ENCODE data around the gene RERE. TPM values are rescaled to one million over a fixed set of nuclear protein-coding genes. Genes with fewer than 3 reads are reported as not detected.

The RERE gene
- total RNA-seq, 1 donor from 2014 or later = 80.3 TPM

DNA sequence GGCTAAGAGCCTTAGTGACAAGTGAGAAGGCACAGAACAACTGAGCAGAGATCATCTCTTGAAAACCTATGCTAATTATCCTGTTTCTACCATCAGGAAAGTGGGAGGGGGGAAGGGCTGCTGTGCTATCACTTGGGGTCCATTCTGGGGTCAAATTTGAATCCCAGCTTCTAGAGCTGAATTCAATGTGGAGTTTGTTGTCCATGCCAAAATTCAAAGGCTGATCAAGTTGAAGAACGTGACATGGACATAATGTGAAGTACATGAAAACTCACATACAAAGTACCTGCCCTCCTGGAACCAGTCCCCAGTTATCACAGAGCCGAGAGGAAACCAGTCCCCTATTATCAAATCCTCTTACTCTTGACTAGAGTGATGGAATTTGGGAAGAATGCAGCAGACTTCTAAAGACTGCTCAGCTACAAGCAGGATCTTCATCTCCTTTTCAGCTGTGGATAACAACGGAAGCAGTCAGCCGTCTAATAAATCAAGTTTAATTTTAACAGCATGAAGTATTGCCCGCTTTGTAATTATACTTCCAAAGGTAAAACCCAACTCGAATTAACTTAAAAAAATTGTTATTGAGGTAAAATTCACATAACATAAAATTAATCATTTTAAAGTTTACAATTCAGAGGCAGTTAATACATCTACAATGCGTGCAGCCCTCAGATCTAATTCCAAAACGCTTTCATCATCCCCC, 421.2 kb downstream of the RERE start:
- Histone ChIP-seq H3K9me3 (no peaks in the 10 kb centered on the region), H3K4me3 (peak overlapping the region in 1 of 2 donors; percentile 5), H3K36me3 (no peaks in the 10 kb centered on the region), H3K27me3 (no peaks in the 10 kb centered on the region), H3K4me1 (peaks cover 69% of the 10 kb centered on the region), H3K27ac (peak overlapping the region; percentile 49)
- intact Hi-C loops (cut with DNase I) = no loop called here
- no peak for TF ChIP-seq POLR2AphosphoS5 (IDR thresholded peaks at IDR 0.05; ENCODE audit: insufficient read depth in 1 of 2, low read depth in 1 of 2)
- TF ChIP-seq, protein P1, sequence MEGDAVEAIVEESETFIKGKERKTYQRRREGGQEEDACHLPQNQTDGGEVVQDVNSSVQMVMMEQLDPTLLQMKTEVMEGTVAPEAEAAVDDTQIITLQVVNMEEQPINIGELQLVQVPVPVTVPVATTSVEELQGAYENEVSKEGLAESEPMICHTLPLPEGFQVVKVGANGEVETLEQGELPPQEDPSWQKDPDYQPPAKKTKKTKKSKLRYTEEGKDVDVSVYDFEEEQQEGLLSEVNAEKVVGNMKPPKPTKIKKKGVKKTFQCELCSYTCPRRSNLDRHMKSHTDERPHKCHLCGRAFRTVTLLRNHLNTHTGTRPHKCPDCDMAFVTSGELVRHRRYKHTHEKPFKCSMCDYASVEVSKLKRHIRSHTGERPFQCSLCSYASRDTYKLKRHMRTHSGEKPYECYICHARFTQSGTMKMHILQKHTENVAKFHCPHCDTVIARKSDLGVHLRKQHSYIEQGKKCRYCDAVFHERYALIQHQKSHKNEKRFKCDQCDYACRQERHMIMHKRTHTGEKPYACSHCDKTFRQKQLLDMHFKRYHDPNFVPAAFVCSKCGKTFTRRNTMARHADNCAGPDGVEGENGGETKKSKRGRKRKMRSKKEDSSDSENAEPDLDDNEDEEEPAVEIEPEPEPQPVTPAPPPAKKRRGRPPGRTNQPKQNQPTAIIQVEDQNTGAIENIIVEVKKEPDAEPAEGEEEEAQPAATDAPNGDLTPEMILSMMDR (IDR thresholded peaks at IDR 0.05) = no peak
- TF ChIP-seq POLR2A (IDR thresholded peaks at IDR 0.05) = no peak
- DNase-seq (ENCODE audit: extremely low spot score in 2 of 2) = peak in 1 of 2 donors; percentile 52

DNA sequence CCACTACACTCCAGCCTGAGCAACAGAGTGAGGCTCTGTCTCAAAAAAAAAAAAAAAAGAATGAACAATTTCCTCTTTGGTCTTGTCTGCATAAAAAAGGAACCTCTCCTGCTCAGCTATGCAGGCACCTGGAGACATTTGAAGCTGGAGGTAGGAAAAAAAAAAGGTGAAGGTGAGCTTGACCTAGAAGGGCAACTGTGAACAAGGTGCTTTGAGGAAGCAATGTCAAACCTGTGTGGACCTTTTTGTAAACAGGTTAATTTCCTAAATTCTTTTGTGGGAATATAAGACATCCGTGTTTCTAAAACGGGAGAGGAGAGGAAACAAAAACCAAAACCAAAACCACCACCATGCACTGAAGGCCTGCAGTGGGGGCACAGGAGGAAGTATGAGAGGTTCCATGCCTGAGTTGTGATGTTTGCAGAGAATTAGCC, 422.0 kb downstream of the RERE start:
- Histone ChIP-seq H3K4me1 (peaks cover 77% of the 10 kb centered on the region), H3K4me3 (peak overlapping the region in 1 of 2 donors; percentile 5), H3K36me3 (no peaks in the 10 kb centered on the region), H3K27ac (peak overlapping the region; percentile 49), H3K9me3 (no peaks in the 10 kb centered on the region), H3K27me3 (no peaks in the 10 kb centered on the region)
- DNase-seq (ENCODE audit: extremely low spot score in 2 of 2) = no peak
- TF ChIP-seq, protein P1 (IDR thresholded peaks at IDR 0.05) = no peak
- intact Hi-C loops (cut with DNase I) = no loop called here

DNA sequence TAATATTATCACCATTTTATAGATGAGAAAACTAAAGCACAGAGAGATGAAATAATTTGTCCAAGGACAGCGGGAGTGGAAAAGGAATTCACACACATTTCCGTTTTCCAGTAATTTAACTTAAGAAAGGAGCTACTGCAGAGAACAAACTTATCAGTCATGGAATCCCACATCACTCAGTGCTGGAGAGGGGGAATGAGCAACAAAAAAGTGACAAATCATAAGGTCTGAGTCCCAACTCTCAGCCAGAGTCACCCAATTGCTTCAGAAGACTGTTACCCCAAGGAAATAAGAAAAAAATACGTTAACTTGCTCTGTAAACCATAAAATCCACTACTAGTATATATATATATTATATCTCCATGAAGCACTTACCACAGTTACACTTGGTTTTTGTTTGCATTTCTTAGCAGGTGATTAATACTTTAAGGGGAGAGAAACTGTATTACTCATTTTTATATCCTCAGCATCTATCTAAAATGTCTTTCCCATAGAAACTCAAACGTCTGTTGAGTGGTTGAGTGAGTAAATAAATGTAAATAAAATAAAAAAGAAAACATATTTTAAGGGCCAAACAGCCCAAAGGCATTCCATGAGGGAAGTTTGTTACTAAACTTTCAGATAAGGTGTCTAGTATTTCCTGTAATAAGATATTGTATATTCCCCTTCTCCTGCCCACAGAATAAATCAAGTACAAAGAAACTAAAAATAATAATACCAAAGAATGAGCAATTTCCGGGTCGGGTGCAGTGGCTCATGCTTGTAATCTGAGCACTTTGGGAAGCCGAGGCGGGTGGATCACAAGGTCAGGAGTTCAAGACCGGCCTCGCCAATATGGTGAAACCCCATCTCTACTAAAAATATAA, 422.8 kb downstream of the RERE start:
- H3K4me1 ChIP-seq = peaks cover 78% of the 10 kb centered on the region
- intact Hi-C loops (cut with DNase I) = no loop called here
- H3K27me3 ChIP-seq = no peaks in the 10 kb centered on the region
- H3K36me3 ChIP-seq = peaks cover 0 to 4% of the 10 kb centered on the region in 2 donors
- no peak for DNase-seq (ENCODE audit: extremely low spot score in 2 of 2)
- no peaks in the 10 kb centered on the region for H3K9me3 ChIP-seq
- H3K27ac ChIP-seq = no peak overlapping the region
- TF ChIP-seq, protein P1 (IDR thresholded peaks at IDR 0.05) = no peak
- TF ChIP-seq POLR2A (IDR thresholded peaks at IDR 0.05) (no peak), POLR2AphosphoS5 (IDR thresholded peaks at IDR 0.05; ENCODE audit: insufficient read depth in 1 of 2, low read depth in 1 of 2) (no peak)
- no peak overlapping the region for H3K4me3 ChIP-seq

DNA sequence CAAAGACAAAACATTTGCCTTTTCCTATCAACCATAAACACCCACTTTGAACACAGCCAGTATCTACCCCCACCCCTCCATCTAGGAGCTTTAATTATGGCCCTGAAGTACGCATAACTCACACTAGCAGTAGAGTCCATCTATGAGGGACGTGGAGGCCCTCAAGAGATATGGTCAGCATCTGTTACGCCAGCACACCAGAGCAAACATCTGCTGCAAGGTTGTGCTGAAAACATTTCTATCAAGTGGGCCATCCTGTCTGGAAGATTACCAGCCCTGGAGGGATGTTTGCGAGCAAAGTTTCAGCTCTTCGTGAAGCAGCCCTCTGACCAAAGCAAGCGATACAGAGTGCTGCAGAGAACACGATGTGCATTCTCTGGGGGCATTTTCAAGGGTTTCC, 424.9 kb downstream of the RERE start:
- H3K27ac ChIP-seq = no peak overlapping the region
- no peaks in the 10 kb centered on the region for H3K9me3 ChIP-seq
- peaks cover 0 to 10% of the 10 kb centered on the region in 2 donors for H3K36me3 ChIP-seq
- H3K4me1 ChIP-seq = peaks cover 56% of the 10 kb centered on the region
- intact Hi-C loops (cut with DNase I) = no loop called here
- no peak overlapping the region for H3K4me3 ChIP-seq
- no peaks in the 10 kb centered on the region for H3K27me3 ChIP-seq
- TF ChIP-seq, protein P1 (IDR thresholded peaks at IDR 0.05) = no peak
- TF ChIP-seq POLR2AphosphoS5 (IDR thresholded peaks at IDR 0.05; ENCODE audit: insufficient read depth in 1 of 2, low read depth in 1 of 2) = no peak
- no peak for TF ChIP-seq POLR2A (IDR thresholded peaks at IDR 0.05)
- DNase-seq (ENCODE audit: extremely low spot score in 2 of 2) = peak in 1 of 2 donors; percentile 69
